Calu3 (cell line): Measurements from ENCODE around the gene BCLAF1. TPM values are rescaled to one million over a fixed set of nuclear protein-coding genes. Genes with fewer than 3 reads are reported as not detected.
A peak's percentile ranks its signal among the peaks of the same experiment; 100 is the strongest.

Experiments used
- BruUV-seq: library from RNA; stranded (reverse); fragments of 400-500 nt; replicated peaks from 2 replicates; lab custom pipeline; 2021; lab: Mats Ljungman, UMichigan
- CTCF ChIA-PET: fragments of 300-600 bp; sonication (Branson Sonifier 250); formaldehyde crosslinking; loops from one replicate; lab custom pipeline; 2022; ENCODE audit warnings: antibody characterized with exemption; lab: Charles Lee
- DNase-seq: peaks from one replicate; pipeline ENCODE4 v3.0.0; 2022
- H3K27ac Mint-ChIP-seq: one replicate; pipeline ENCODE4 v1.8.0; 2022; ENCODE audit warnings: mixed read lengths; ENCODE audit not compliant: unreplicated experiment
- H3K27me3 Mint-ChIP-seq: one replicate; pipeline ENCODE4 v1.8.0; 2022; ENCODE audit warnings: mixed read lengths; ENCODE audit not compliant: unreplicated experiment
- H3K36me3 Mint-ChIP-seq: one replicate; pipeline ENCODE4 v1.8.0; 2022; ENCODE audit warnings: mild to moderate bottlenecking, moderate library complexity, mixed read lengths; ENCODE audit not compliant: insufficient read depth, unreplicated experiment
- H3K4me1 Mint-ChIP-seq: one replicate; pipeline ENCODE4 v1.8.0; 2022; ENCODE audit warnings: mild to moderate bottlenecking, low read depth, mixed read lengths; ENCODE audit not compliant: unreplicated experiment
- H3K4me3 Mint-ChIP-seq: one replicate; pipeline ENCODE4 v1.8.0; 2022; ENCODE audit warnings: mild to moderate bottlenecking, low read depth, moderate library complexity, mixed read lengths; ENCODE audit not compliant: unreplicated experiment
- H3K9me3 Mint-ChIP-seq: one replicate; pipeline ENCODE4 v1.8.0; 2022; ENCODE audit warnings: low read depth, mixed read lengths; ENCODE audit not compliant: unreplicated experiment
- CTCF ChIP-seq: fragments of 200-600 bp; IDR thresholded peaks from one replicate; pipeline ENCODE4 v1.8.0; 2022; ENCODE audit warnings: antibody characterized with exemption; ENCODE audit not compliant: unreplicated experiment
- intact Hi-C: fragments of 100-400 bp; cut with micrococcal nuclease; formaldehyde crosslinking; loops from one replicate; pipeline ENCODE4 v1.10.0; 2022; ENCODE audit not compliant: unreplicated experiment
- total RNA-seq: library from RNA; stranded (reverse); gene quantifications from 2 replicates; pipeline ENCODE4 v1.2.3, GENCODE V29; 2022

The BCLAF1 gene
- total RNA-seq, 1 experiment from 2014 or later, result 154 TPM

- BruUV-seq, result no TSS peak
- H3K4me1 Mint-ChIP-seq, result peaks cover 9% of the 10 kb centered on the region
- H3K36me3 Mint-ChIP-seq, result peaks cover 35% of the 10 kb centered on the region
- DNase-seq, result no peak
- H3K27ac Mint-ChIP-seq, result no peak overlapping the region
- H3K4me3 Mint-ChIP-seq, result no peak overlapping the region
- no peaks in the 10 kb centered on the region for H3K9me3 Mint-ChIP-seq
- CTCF ChIA-PET, result no interaction called here
- intact Hi-C loops, result no loop called here
- H3K27me3 Mint-ChIP-seq, result no peaks in the 10 kb centered on the region
- no peak for TF ChIP-seq CTCF
Observed at GRCh38 chr6:136280032-136280609, 9.5 kb downstream of the BCLAF1 start.

GRCh38 chr6:136274062-136274461 lies 15.6 kb downstream of the BCLAF1 start:
- intact Hi-C loops, result loop anchor here (10.0 kb wide), 1 partner anchor 271 kb away; no protein-coding TSS in a partner anchor
- no TSS peak for BruUV-seq
- Mint-ChIP-seq H3K36me3 (peaks cover 51% of the 10 kb centered on the region), H3K4me1 (no peaks in the 10 kb centered on the region), H3K27ac (no peak overlapping the region), H3K9me3 (no peaks in the 10 kb centered on the region), H3K4me3 (no peak overlapping the region), H3K27me3 (no peaks in the 10 kb centered on the region)
- CTCF ChIA-PET, result interaction anchor here (0.9 to 1.2 kb wide), 2 partner anchors 11 to 16 kb away, joined by 3 read pairs; partner anchors contain the start of gene BCLAF1
- no peak for TF ChIP-seq CTCF
- DNase-seq, result no peak

GRCh38 chr6:136265101-136265500 lies 24.5 kb downstream of the BCLAF1 start:
- H3K27ac Mint-ChIP-seq, result peak overlapping the region; percentile 15
- DNase-seq, result no peak
- H3K4me3 Mint-ChIP-seq, result no peak overlapping the region
- H3K27me3 Mint-ChIP-seq, result no peaks in the 10 kb centered on the region
- no TSS peak for BruUV-seq
- no peaks in the 10 kb centered on the region for H3K9me3 Mint-ChIP-seq
- H3K4me1 Mint-ChIP-seq, result peaks cover 13% of the 10 kb centered on the region
- CTCF ChIA-PET, result no interaction called here
- intact Hi-C loops, result no loop called here
- peaks cover 42% of the 10 kb centered on the region for H3K36me3 Mint-ChIP-seq
- TF ChIP-seq CTCF, result no peak

- intact Hi-C loops, result no loop called here
- Mint-ChIP-seq H3K27me3 (no peaks in the 10 kb centered on the region), H3K4me3 (no peak overlapping the region), H3K9me3 (no peaks in the 10 kb centered on the region), H3K4me1 (peaks cover 13% of the 10 kb centered on the region), H3K36me3 (peaks cover 31% of the 10 kb centered on the region), H3K27ac (no peak overlapping the region)
- CTCF ChIA-PET, result no interaction called here
- no peak for TF ChIP-seq CTCF
- no TSS peak for BruUV-seq
- DNase-seq, result no peak
Observed at GRCh38 chr6:136262940-136263339, 26.7 kb downstream of the BCLAF1 start.
